Heart right ventricle (tissue), 16 donors: ENCODE results near the gene C5. TPM values are rescaled to one million over a fixed set of nuclear protein-coding genes. Genes with fewer than 3 reads are reported as not detected.

ENCODE experiments used
- ATAC-seq, 8 donors: fragments of 200-7000 bp; cut with Tn5 transposase; one replicate each; pipeline ENCODE4 v1.9.1; 2020; ENCODE audit warnings: mild to moderate bottlenecking in 8 of 8, moderate library complexity in 8 of 8, moderate number of reproducible peaks in 1 of 8
- DNase-seq, 2 donors: peaks; one replicate each; pipeline ENCODE4 v3.0.0-alpha.2; 2020
- H3K27ac ChIP-seq, 10 donors: fragments of 200-600 bp; sonication (generic) in 2 of 10; one replicate each; pipeline versions ENCODE4 v1.5.0 to v1.8.0; 2020 to 2022; ENCODE audit warnings: mild to moderate bottlenecking in 3 of 10
- H3K27me3 ChIP-seq, 7 donors: fragments of 200-600 bp; one replicate each; pipeline ENCODE4 v1.8.0; 2021 to 2022; ENCODE audit warnings: mild to moderate bottlenecking in 2 of 7
- H3K36me3 ChIP-seq, 9 donors: fragments of 200-600 bp; sonication (generic) in 1 of 9; one replicate each; pipeline versions ENCODE4 v1.5.0 to v1.8.0; 2020 to 2022; ENCODE audit warnings: mild to moderate bottlenecking in 2 of 9
- H3K4me1 ChIP-seq, 9 donors: fragments of 200-600 bp; sonication (generic) in 1 of 9; one replicate each; pipeline versions ENCODE4 v1.5.0 to v1.8.0; 2020 to 2022; ENCODE audit warnings: mild to moderate bottlenecking in 4 of 9
- H3K4me3 ChIP-seq, 10 donors: fragments of 200-600 bp; sonication (generic) in 2 of 10; one replicate each; pipeline versions ENCODE4 v1.5.0 to v1.8.0; 2020 to 2022; ENCODE audit warnings: mild to moderate bottlenecking in 7 of 10, moderate library complexity in 2 of 10
- H3K9me3 ChIP-seq, 11 donors: fragments of 200-600 bp in 10 of 11; sonication (generic) in 2 of 11; one replicate each; pipeline versions ENCODE4 v1.5.0 to v1.8.0; 2013 to 2022; ENCODE audit warnings: mild to moderate bottlenecking in 2 of 11, control low read depth in 1 of 11, moderate library complexity in 1 of 11
- CTCF ChIP-seq, 9 donors: fragments of 200-600 bp; sonication (generic) in 2 of 9; IDR thresholded peaks; one replicate each; pipeline versions ENCODE4 v1.5.0 to v1.8.0; 2021 to 2022; ENCODE audit warnings: antibody characterized with exemption in 9 of 9, mild to moderate bottlenecking in 5 of 9, moderate library complexity in 1 of 9
- WGBS, 2 donors: extraction: QIAGEN DNeasy Blood & Tissue Kit; methylation state at CpG; one replicate each; pipeline ENCODE4 v1.1.7; 2013; ENCODE audit warnings: inconsistent platforms in 1 of 2; 5-methylcytosine and 5-hydroxymethylcytosine counted together
- intact Hi-C, 10 donors: fragments of 100-400 bp; cut with DNase I; formaldehyde crosslinking; loops; one replicate each; pipeline versions ENCODE4 v1.11.1 to v1.14.2; 2022
- polyA plus RNA-seq, 2 donors: library from polyadenylated mRNA; stranded (reverse); fragments of 200-250 nt; gene quantifications; one replicate each; pipeline ENCODE4 v1.2.3, GENCODE V29; 2013
- total RNA-seq, 10 donors: library from RNA; stranded (reverse); fragmentation: NEBNext Ultra II Directional in 3 of 10; extraction: Animal tissue kit (Norgen Biotek cat#: 25700) in 3 of 10; gene quantifications; one replicate each; pipeline versions ENCODE4 v1.2.1 to v1.2.4, GENCODE V29; 2021 to 2023
- donor health status: Arrhythmogenic right ventricular cardiomyopathy.
- donor health status: ischemic (EF 13 %, LVEDD 7.1; RV severe dilation, severe dysfunction).
- donor health status: healthy with polysubstance abuse.
- donor health status: DM: no; HTN: yes; CAD: no.
- donor health status: DM: no; HTN: no; CAD: no.
- donor health status: ischemic (EF 25% LVEDD 6.9; RV normal size, moderate dysfunction).
- donor health status: ischemic (EF 25% LVEDD 5.7; RV mildly dilated, moderate dysfunction).
- donor health status: healthy.
- donor health status: DM: yes; HTN: yes; CAD: no.
- donor health status: Ischemic cardiomyopathy.
- donor health status: ischemic (EF 35%, LVEDD 5.7; RV mildly dilated, moderate dysfunction).
- donor health status: nonischemic (EF 11% LVEDD 7.7; RV severe dilation, severe dysfunction).
- donor health status: DM: yes; HTN: yes; CAD: no.
- donor health status: PGD.
- donor health status: ischemic (EF 29% LVEDD 5.4; RV normal size, mild dysfunction).
- donor health status: nonischemic (EF 23%, LVEDD 6.1; RV moderate dilation, normal function).

The C5 gene
- total and polyA plus RNA-seq, 12 donors: 0.35 to 1.5 (median 0.50) TPM

GRCh38 chr9:120941046-120941770 lies 108.9 kb downstream of the C5 start:
- no peaks in the 10 kb centered on the region for H3K36me3 ChIP-seq
- ATAC-seq: peak in 1 of 8 donors; percentile 43
- WGBS, 2 donors: 81 to 84% methylated on average over 6 of the region's 6 CpGs
- no peaks in the 10 kb centered on the region for H3K9me3 ChIP-seq
- H3K27ac ChIP-seq: peak overlapping the region in 1 of 10 donors; percentile 8
- intact Hi-C loops: loop anchor here in 1 of 10 donors (5.0 kb wide), 1 partner anchor 179 kb away; no protein-coding TSS in a partner anchor
- H3K4me3 ChIP-seq: no peak overlapping the region
- no peak for DNase-seq
- H3K4me1 ChIP-seq: peaks cover 2 to 30% (median 17%) of the 10 kb centered on the region in 9 donors
- no peak for TF ChIP-seq CTCF (IDR thresholded peaks at IDR 0.05)
- no peaks in the 10 kb centered on the region for H3K27me3 ChIP-seq

- Histone ChIP-seq H3K27me3 (no peaks in the 10 kb centered on the region), H3K9me3 (no peaks in the 10 kb centered on the region), H3K27ac (no peak overlapping the region), H3K36me3 (no peaks in the 10 kb centered on the region), H3K4me1 (peaks cover 7 to 37% (median 22%) of the 10 kb centered on the region in 9 donors), H3K4me3 (no peak overlapping the region)
- ATAC-seq (no peak), DNase-seq (no peak)
- 90 to 93% methylated on average over 10 of the region's 10 CpGs for WGBS, 2 donors
- no peak for TF ChIP-seq CTCF (IDR thresholded peaks at IDR 0.05)
- intact Hi-C loops: loop anchor here in 1 of 10 donors (5.0 kb wide), 1 partner anchor 178 kb away; no protein-coding TSS in a partner anchor
These were observed 109.5 kb downstream of the C5 start for GRCh38 chr9:120940573-120940972.

GRCh38 chr9:120938851-120939250 lies 111.2 kb downstream of the C5 start:
- H3K27me3 ChIP-seq: no peaks in the 10 kb centered on the region
- no peak for TF ChIP-seq CTCF (IDR thresholded peaks at IDR 0.05)
- 97 to 98% methylated on average over 3 of the region's 3 CpGs for WGBS, 2 donors
- DNase-seq (no peak), ATAC-seq (no peak)
- H3K36me3 ChIP-seq: no peaks in the 10 kb centered on the region
- intact Hi-C loops: loop anchor here in 7 of 10 donors (5.0 to 10.0 kb wide), 5 partner anchors 62 to 182 kb away; partner anchors contain the start of genes PHF19 (in 2 of the 7) and FBXW2 (in 1 of the 7)
- peaks cover 10 to 54% (median 39%) of the 10 kb centered on the region in 9 donors for H3K4me1 ChIP-seq
- no peak overlapping the region for H3K4me3 ChIP-seq
- no peak overlapping the region for H3K27ac ChIP-seq
- no peaks in the 10 kb centered on the region for H3K9me3 ChIP-seq

- H3K4me1 ChIP-seq: peaks cover 10 to 63% (median 40%) of the 10 kb centered on the region in 9 donors
- intact Hi-C loops: loop anchor here (2.0 to 10.0 kb wide), 11 partner anchors 43 to 183 kb away; partner anchors contain the start of genes PHF19 (in 5 of the 10) and FBXW2 (in 1 of the 10)
- no peaks in the 10 kb centered on the region for H3K27me3 ChIP-seq
- no peak overlapping the region for H3K4me3 ChIP-seq
- WGBS, 2 donors: 64 to 69% methylated on average over 1 of the region's 1 CpG
- no peaks in the 10 kb centered on the region for H3K36me3 ChIP-seq
- peak overlapping the region; percentile 33 to 95 (median 65) for H3K27ac ChIP-seq
- no peak for TF ChIP-seq CTCF (IDR thresholded peaks at IDR 0.05)
- ATAC-seq (peak in 3 of 8 donors; percentile 4 to 15 (median 14)), DNase-seq (no peak)
- H3K9me3 ChIP-seq: no peaks in the 10 kb centered on the region
These were observed 112.5 kb downstream of the C5 start for GRCh38 chr9:120937596-120937995.
